SU-DHL-6 (cell line): ENCODE data around the gene KLRK1.
"Not testable (repeated sequence)": the region's sequence is repeated elsewhere in the genome, so short reads cannot be mapped to it uniquely, and the experiment has no call there.

Experiments used
- H2AFZ ChIP-seq: fragments of 200-600 bp; sonication (generic); 2 replicates; pipeline ENCODE4 v1.6.1; 2014; ENCODE audit warnings: low read depth, mild to moderate bottlenecking, moderate library complexity, mixed read lengths, antibody characterized with exemption, low read length; ENCODE audit not compliant: severe bottlenecking
- H3F3A ChIP-seq: fragments of 200-600 bp; shearing (Covaris generic); 2 replicates; pipeline ENCODE4 v1.6.0; 2016; ENCODE audit warnings: antibody characterized with exemption, mild to moderate bottlenecking; ENCODE audit not compliant: insufficient read depth
- H3K27ac ChIP-seq: fragments of 200-600 bp; sonication (generic); 2 replicates; pipeline ENCODE4 v1.5.1; 2016; ENCODE audit warnings: low read depth, mild to moderate bottlenecking, low read length, moderate library complexity, mixed read lengths
- H3K27me3 ChIP-seq: fragments of 200-600 bp; sonication (generic), shearing (Covaris generic); 2 replicates; pipeline ENCODE4 v1.6.0; 2014; ENCODE audit warnings: mild to moderate bottlenecking, low read length
- H3K36me3 ChIP-seq: fragments of 200-600 bp; sonication (generic); 2 replicates; pipeline ENCODE4 v1.6.1; 2014; ENCODE audit warnings: mild to moderate bottlenecking, low read length, mixed read lengths
- H3K4me2 ChIP-seq: fragments of 300-600, 200-600 bp; shearing (Covaris generic), sonication (generic); 2 replicates; pipeline ENCODE4 v1.6.0; 2014; ENCODE audit warnings: low read length, low read depth, mild to moderate bottlenecking; ENCODE audit not compliant: poor library complexity, severe bottlenecking
- H3K4me3 ChIP-seq: fragments of 200-600 bp; sonication (generic); 2 replicates; pipeline ENCODE4 v1.5.1; 2014; ENCODE audit warnings: antibody characterized with exemption, low read length, mild to moderate bottlenecking, mixed read lengths; ENCODE audit not compliant: insufficient read depth, poor library complexity, severe bottlenecking
- H3K79me2 ChIP-seq: fragments of 200-600 bp; sonication (generic); 2 replicates; pipeline ENCODE4 v1.6.1; 2014; ENCODE audit warnings: mild to moderate bottlenecking, low read length, moderate library complexity; ENCODE audit not compliant: insufficient read depth
- H3K9ac ChIP-seq: fragments of 200-600 bp; sonication (generic); 2 replicates; pipeline ENCODE4 v1.7.0; 2014; ENCODE audit warnings: mild to moderate bottlenecking, low read length
- H3K9me2 ChIP-seq: fragments of 200-600 bp; sonication (generic); replicated peaks from 2 replicates; pipeline ENCODE4 v1.6.1; 2014; ENCODE audit warnings: low read length; ENCODE audit not compliant: insufficient read depth
- H3K9me3 ChIP-seq: fragments of 200-600 bp; sonication (generic); 2 replicates; pipeline ENCODE4 v1.6.1; 2014; ENCODE audit warnings: low read length, mixed read lengths; ENCODE audit not compliant: insufficient read depth
- H4K20me1 ChIP-seq: fragments of 200-600 bp; sonication (generic); 2 replicates; pipeline ENCODE4 v1.6.1; 2014; ENCODE audit warnings: low read depth, mild to moderate bottlenecking, antibody characterized with exemption, low read length, moderate library complexity, mixed read lengths
- EZH2phosphoT487 ChIP-seq: fragments of 200-600 bp; sonication (generic), shearing (Covaris generic); conservative IDR thresholded peaks from 2 replicates; pipeline ENCODE4 v1.6.1; 2018; ENCODE audit warnings: mild to moderate bottlenecking, antibody characterized with exemption, low read length, moderate library complexity, mixed read lengths
- TF ChIP-seq, protein P1 (sequence below): fragments of 200-600 bp; sonication (generic); IDR thresholded peaks from one replicate; pipeline ENCODE4 v1.5.1; 2017; ENCODE audit warnings: antibody characterized with exemption, mild to moderate bottlenecking, low read length, moderate library complexity; ENCODE audit not compliant: insufficient read depth, poor library complexity, severe bottlenecking

The KLRK1 gene

DNA sequence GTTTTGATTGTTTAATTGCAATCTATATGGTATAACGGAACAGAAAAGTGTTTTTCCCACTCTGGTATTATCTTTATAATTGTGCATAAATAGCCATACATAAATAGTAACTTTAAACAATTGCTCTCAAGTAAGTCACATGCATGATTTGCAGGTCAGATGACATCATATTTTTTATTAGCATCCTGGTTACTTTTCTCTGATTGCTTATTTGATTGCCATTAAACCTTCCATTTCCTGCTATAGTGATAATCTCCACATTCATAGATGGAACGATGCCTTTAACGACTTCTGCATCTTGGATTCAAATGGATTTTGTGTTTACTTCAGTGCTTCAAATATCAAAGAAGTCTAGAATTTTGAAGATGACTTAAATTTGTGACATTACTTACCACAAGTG is 3.5 kb upstream of the KLRK1 start:
- Histone ChIP-seq H4K20me1 (no peaks in the 10 kb centered on the region), H3F3A (no peaks in the 10 kb centered on the region), H3K79me2 (no peaks in the 10 kb centered on the region), H3K9ac (no peak overlapping the region), H3K9me3 (no peaks in the 10 kb centered on the region), H3K27me3 (no peaks in the 10 kb centered on the region), H3K4me3 (no peak overlapping the region), H3K4me2 (no peak overlapping the region), H3K27ac (no peak overlapping the region), H3K36me3 (no peaks in the 10 kb centered on the region), H3K9me2 (no peaks in the 10 kb centered on the region), H2AFZ (no peak overlapping the region)
- TF ChIP-seq EZH2phosphoT487, result no peak
- TF ChIP-seq, protein P1, sequence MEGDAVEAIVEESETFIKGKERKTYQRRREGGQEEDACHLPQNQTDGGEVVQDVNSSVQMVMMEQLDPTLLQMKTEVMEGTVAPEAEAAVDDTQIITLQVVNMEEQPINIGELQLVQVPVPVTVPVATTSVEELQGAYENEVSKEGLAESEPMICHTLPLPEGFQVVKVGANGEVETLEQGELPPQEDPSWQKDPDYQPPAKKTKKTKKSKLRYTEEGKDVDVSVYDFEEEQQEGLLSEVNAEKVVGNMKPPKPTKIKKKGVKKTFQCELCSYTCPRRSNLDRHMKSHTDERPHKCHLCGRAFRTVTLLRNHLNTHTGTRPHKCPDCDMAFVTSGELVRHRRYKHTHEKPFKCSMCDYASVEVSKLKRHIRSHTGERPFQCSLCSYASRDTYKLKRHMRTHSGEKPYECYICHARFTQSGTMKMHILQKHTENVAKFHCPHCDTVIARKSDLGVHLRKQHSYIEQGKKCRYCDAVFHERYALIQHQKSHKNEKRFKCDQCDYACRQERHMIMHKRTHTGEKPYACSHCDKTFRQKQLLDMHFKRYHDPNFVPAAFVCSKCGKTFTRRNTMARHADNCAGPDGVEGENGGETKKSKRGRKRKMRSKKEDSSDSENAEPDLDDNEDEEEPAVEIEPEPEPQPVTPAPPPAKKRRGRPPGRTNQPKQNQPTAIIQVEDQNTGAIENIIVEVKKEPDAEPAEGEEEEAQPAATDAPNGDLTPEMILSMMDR, result no peak

DNA sequence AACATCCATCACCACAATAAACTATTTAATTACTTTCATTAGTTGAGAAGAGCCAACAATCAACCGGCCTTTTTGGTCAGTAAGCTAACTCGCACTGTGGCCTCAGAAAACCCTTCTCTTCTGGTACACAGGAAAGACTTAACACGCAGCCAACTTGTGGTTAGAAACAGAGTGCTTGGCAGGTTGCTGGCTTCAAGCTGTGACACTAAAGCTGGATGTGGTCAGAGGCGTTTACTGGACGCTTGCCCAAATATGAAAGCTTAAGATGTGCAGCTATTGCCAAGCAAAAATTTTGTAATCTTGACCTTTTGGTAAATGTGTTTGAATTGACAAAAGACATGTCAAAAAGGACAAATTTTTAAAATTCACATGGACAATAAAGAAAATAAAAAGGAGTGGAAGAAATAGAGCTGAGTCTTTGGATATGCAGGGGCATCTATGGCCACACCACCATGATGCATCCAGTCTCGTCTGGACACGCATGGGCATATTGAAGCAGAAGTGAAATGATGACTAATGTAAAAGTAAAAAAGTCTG is 2.6 kb upstream of the KLRK1 start:
- Histone ChIP-seq H3K4me2 (no peak overlapping the region), H3K27me3 (no peaks in the 10 kb centered on the region), H3K27ac (no peak overlapping the region), H3K4me3 (no peak overlapping the region), H3K36me3 (no peaks in the 10 kb centered on the region), H3F3A (no peaks in the 10 kb centered on the region), H3K9me2 (no peaks in the 10 kb centered on the region), H2AFZ (no peak overlapping the region), H3K9ac (no peak overlapping the region), H3K9me3 (no peaks in the 10 kb centered on the region), H3K79me2 (no peaks in the 10 kb centered on the region), H4K20me1 (no peaks in the 10 kb centered on the region)
- TF ChIP-seq EZH2phosphoT487, result no peak
- TF ChIP-seq, protein P1, result no peak

DNA sequence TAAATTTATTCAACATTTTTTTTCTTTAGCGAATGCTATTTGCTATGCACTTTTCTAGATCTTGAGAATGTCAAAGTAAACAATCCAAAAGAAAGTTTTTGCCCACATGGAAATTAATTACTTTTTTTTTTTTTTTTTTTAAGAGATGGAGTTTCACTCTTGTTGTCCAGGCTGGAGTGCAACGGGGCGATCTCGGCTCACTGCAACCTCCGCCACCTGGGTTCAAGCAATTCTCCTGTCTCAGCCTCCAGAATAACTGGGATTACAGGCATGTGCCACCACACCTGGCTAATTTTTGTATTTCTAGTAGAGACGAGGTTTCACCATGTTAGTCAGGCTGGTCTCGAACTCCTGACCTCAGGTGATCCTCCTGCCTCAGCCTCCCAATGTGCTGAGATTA is 1.1 kb upstream of the KLRK1 start:
- H3K9me3 ChIP-seq, H3K27me3 ChIP-seq, H4K20me1 ChIP-seq, H3K4me3 ChIP-seq, H3K79me2 ChIP-seq, H2AFZ ChIP-seq, H3K9me2 ChIP-seq, H3F3A ChIP-seq, H3K4me2 ChIP-seq, H3K9ac ChIP-seq, H3K36me3 ChIP-seq, H3K27ac ChIP-seq: not testable (repeated sequence)

DNA sequence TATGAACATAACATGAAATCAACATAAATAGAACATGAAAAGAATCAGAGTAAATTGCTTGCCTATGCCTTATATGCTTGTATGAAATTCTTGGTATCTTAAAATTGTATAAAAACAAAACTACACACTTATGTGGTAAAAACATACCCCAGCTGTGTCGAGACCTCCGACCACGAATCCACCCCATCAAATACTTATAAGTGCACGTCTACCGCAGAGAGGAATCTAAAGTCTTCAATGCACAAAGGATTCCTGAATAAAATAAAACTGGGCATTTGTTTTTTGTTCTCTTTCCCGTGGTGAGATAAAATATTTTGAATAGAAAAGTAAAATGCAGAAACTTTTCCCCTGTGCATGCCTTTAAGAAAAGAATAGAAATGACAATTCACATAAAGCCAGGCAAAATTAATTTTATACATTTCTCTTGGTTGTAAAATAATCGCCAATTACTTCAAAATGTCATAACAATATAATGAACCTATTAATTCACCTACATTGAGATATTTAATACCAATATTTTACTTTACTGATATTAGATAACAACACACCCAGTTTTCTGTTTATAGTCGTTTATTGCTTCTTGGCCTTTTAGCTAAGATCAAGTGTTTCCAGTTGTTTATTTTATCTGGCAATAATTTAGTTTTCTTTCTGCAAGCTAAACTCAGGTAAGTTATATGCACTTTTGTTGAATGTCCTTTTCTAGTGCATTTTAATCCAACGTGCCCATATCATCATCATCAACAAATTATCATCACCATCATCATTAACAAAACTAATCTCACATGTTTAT is 1.0 kb downstream of the KLRK1 start:
- no peaks in the 10 kb centered on the region for H3F3A ChIP-seq
- no peak overlapping the region for H3K4me2 ChIP-seq
- H3K9me2 ChIP-seq, result no peaks in the 10 kb centered on the region
- no peaks in the 10 kb centered on the region for H3K9me3 ChIP-seq
- H3K27me3 ChIP-seq, result no peaks in the 10 kb centered on the region
- no peak overlapping the region for H3K4me3 ChIP-seq
- H3K9ac ChIP-seq, result no peak overlapping the region
- H2AFZ ChIP-seq, result no peak overlapping the region
- no peaks in the 10 kb centered on the region for H3K36me3 ChIP-seq
- H4K20me1 ChIP-seq, result no peaks in the 10 kb centered on the region
- TF ChIP-seq, protein P1, result no peak
- TF ChIP-seq EZH2phosphoT487, result no peak
- H3K27ac ChIP-seq, result no peak overlapping the region
- no peaks in the 10 kb centered on the region for H3K79me2 ChIP-seq

DNA sequence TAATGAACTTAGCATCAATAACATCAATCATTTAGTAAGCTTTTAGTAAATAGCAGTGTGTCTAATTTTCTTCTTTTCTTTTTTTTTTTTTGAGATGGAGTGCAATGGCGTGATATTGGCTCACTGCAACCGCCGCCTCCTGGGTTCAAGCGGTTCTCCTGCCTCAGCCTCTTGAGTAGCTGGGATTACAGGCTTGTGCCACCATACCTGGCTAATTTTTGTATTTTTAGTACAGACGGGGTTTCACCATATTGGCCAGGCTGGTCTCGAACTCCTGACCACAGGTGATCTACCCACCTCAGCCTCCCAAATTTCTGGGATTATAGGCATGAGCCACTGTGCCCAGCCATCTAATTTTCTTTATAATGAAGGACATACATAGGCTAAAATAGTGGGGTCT is 2.3 kb downstream of the KLRK1 start:
- not testable (repeated sequence) for H2AFZ ChIP-seq, H3K79me2 ChIP-seq, H3K4me3 ChIP-seq, H3K9me2 ChIP-seq, H3K4me2 ChIP-seq, H3K27ac ChIP-seq, H3K9me3 ChIP-seq, H3K36me3 ChIP-seq, H3F3A ChIP-seq, H3K9ac ChIP-seq, H4K20me1 ChIP-seq, H3K27me3 ChIP-seq
